ENCODE results near the gene CFP. TPM values are rescaled to one million over a fixed set of nuclear protein-coding genes. Genes with fewer than 3 reads are reported as not detected.
"Not testable (repeated sequence)": the region's sequence is repeated elsewhere in the genome, so short reads cannot be mapped to it uniquely, and the experiment has no call there.

Gene CFP
- total RNA-seq, result 1 to 10 TPM; 3.0 to 7.6 (median 4.5) TPM

- DNase-seq (ENCODE audit: low spot score in 2 of 2), result no peak
- TF ChIP-seq, protein P1, sequence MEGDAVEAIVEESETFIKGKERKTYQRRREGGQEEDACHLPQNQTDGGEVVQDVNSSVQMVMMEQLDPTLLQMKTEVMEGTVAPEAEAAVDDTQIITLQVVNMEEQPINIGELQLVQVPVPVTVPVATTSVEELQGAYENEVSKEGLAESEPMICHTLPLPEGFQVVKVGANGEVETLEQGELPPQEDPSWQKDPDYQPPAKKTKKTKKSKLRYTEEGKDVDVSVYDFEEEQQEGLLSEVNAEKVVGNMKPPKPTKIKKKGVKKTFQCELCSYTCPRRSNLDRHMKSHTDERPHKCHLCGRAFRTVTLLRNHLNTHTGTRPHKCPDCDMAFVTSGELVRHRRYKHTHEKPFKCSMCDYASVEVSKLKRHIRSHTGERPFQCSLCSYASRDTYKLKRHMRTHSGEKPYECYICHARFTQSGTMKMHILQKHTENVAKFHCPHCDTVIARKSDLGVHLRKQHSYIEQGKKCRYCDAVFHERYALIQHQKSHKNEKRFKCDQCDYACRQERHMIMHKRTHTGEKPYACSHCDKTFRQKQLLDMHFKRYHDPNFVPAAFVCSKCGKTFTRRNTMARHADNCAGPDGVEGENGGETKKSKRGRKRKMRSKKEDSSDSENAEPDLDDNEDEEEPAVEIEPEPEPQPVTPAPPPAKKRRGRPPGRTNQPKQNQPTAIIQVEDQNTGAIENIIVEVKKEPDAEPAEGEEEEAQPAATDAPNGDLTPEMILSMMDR (IDR thresholded peaks at IDR 0.05), result no peak
- no peak for TF ChIP-seq POLR2A (IDR thresholded peaks at IDR 0.05)
- H3K4me3 ChIP-seq (ENCODE audit: low read depth, poor library complexity, severe bottlenecking), result no peak within 1 kb of the TSS
- intact Hi-C loops (cut with DNase I; ENCODE audit: low total_unique reads), result loop anchor here (5.0 kb wide), 1 partner anchor 622 kb away; no protein-coding TSS in a partner anchor
- 49 to 72% methylated on average over 4 to 14 of the region's 14 CpGs for WGBS, 2 donors
Observed at GRCh38 chrX:47629419-47630200, at the start of gene CFP. CFP (minus strand) TSS chrX:47629930; CDS start chrX:47629844, 86 bp downstream.

DNA sequence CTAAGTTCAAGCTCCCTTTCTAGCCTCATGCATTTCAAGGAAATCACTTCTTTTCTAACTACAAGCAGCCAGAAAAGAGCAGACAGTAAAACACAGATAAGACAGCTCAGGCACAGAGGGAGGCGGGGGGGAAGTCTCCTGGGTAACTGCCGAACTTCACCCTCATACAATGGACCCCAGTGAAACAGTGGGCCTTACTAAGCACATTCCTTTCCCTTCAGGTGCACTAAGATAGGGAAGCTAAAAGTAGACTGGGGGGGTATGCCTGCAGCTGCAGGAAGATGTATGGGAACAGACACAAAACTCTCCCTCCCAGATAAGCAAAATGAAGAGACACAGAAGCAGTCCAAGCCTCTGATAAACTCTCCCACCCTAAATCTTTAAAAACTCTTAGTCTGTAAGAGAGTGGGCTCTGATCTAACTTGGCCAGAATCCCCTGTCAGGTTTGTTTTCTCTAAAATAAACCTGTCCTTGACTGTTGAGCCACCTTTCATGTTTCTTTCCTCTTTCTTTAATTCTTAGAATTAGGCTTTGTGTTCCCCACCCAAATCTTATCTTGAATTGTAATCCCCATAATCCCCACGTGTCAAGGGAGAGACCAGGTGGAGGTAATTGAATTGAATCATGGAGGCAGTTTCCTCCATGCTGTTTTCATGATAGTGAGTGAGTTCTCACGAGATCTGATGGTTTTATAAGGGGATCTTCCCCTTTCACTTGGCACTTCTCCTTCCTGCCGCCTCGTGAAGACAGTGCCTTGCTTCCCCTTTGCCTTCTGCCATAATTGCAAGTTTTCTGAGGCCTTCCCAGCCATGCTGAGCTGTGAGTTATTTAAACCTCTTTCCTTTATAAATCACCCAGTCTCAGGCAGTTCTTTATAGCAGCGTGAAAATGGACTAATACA is 46.5 kb upstream of the CFP start:
- WGBS, 2 donors, result 67 to 73% methylated on average over 7 of the region's 7 CpGs
- H3K4me3 ChIP-seq (ENCODE audit: low read depth, poor library complexity, severe bottlenecking); DNase-seq (ENCODE audit: low spot score in 2 of 2); intact Hi-C loops (cut with DNase I; ENCODE audit: low total_unique reads): not testable (repeated sequence)

GRCh38 chrX:47674776-47675175 is 45.0 kb upstream of the CFP start:
- TF ChIP-seq, protein P1 (IDR thresholded peaks at IDR 0.05), result no peak
- 75 to 82% methylated on average over 5 of the region's 5 CpGs for WGBS, 2 donors
- H3K4me3 ChIP-seq (ENCODE audit: low read depth, poor library complexity, severe bottlenecking), result no peak overlapping the region
- DNase-seq (ENCODE audit: low spot score in 2 of 2), result no peak
- intact Hi-C loops (cut with DNase I; ENCODE audit: low total_unique reads), result no loop called here

DNA sequence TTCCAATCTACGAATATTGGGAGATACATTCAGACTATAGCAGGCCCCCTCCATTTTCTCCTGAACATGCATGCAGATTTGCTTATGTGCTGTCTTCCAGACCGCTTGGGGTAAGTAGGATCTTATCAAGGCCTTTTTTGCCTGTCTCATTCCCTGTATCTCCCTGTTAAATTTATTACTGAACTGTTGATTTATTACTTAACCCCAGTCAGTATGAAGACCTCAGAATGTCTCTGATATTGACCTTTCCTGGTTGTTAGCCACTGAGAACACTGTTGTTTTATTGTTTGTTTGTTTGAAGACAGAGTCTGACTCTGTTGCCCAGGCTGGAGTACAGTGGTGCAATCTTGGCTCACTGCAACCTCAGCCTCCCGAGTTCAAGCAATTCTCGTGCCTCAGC is 36.1 kb upstream of the CFP start:
- DNase-seq (ENCODE audit: low spot score in 2 of 2); H3K4me3 ChIP-seq (ENCODE audit: low read depth, poor library complexity, severe bottlenecking); intact Hi-C loops (cut with DNase I; ENCODE audit: low total_unique reads): not testable (repeated sequence)
- 75 to 95% methylated on average over 4 of the region's 4 CpGs for WGBS, 2 donors

DNA sequence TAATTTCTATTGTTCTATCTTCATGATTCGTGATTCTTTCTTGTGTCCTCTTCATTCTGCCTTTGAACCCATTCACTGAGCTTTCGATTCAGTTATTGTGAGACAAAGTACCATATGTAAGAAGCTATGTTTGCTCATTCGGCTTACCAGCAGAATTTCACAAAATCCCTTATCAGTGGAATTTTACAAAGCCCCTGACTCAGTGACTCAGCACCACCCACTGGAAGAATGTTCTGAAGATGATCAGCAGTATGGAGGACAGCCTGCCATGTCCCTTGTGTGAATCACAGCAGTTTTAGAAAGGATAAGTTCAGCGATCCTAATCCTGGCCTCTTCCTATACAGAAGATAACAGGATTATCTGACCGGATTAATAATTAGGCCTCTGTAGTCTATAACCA is 35.0 kb upstream of the CFP start:
- no peak for DNase-seq (ENCODE audit: low spot score in 2 of 2)
- 78 to 85% methylated on average over 5 of the region's 5 CpGs for WGBS, 2 donors
- H3K4me3 ChIP-seq (ENCODE audit: low read depth, poor library complexity, severe bottlenecking), result no peak overlapping the region
- intact Hi-C loops (cut with DNase I; ENCODE audit: low total_unique reads), result no loop called here
- TF ChIP-seq, protein P1 (IDR thresholded peaks at IDR 0.05), result no peak
- TF ChIP-seq POLR2A (IDR thresholded peaks at IDR 0.05), result no peak

DNA sequence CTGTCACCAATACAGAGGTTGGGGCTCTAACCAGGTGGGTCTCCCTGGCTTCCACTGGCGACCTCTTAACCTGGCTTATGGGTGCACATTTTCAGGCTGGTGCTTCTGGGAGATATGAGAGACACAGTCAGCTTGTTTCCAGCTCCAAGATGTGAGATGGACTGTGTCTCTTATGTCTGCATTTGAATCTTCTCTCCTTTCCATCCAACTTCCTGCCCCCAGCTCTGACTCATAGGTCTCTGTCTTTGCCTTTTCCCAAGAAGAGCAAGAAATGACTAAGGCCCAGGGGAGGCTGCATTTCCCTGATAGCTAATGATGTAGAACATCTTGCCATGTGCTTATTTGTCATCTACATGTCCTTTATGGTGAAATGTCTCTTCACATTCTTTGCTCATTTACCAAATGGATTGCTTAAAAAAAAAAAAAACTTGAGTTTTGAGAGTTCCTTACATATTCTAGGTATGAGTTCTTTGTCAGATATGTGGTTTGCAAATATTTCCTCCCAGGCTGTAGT is 32.5 kb upstream of the CFP start:
- WGBS, 2 donors, result 47 to 57% methylated on average over 1 of the region's 1 CpG
- no peak for DNase-seq (ENCODE audit: low spot score in 2 of 2)
- no peak for TF ChIP-seq POLR2A (IDR thresholded peaks at IDR 0.05)
- TF ChIP-seq, protein P1 (IDR thresholded peaks at IDR 0.05), result no peak
- no peak overlapping the region for H3K4me3 ChIP-seq (ENCODE audit: low read depth, poor library complexity, severe bottlenecking)
- intact Hi-C loops (cut with DNase I; ENCODE audit: low total_unique reads), result no loop called here
